GM21526 (cell line): Measurements from ENCODE around the gene ALDH9A1.
A peak's percentile ranks its signal among the peaks of the same experiment; 100 is the strongest.
"Not testable (repeated sequence)": the region's sequence is repeated elsewhere in the genome, so short reads cannot be mapped to it uniquely, and the experiment has no call there.

ENCODE experiments used
- ATAC-seq: cut with Tn5 transposase; IDR thresholded peaks from one replicate; pipeline ENCODE4 v1.9.1; 2021; ENCODE audit warnings: moderate library complexity; ENCODE audit not compliant: unreplicated experiment, low FRiP score

ALDH9A1 gene

DNA sequence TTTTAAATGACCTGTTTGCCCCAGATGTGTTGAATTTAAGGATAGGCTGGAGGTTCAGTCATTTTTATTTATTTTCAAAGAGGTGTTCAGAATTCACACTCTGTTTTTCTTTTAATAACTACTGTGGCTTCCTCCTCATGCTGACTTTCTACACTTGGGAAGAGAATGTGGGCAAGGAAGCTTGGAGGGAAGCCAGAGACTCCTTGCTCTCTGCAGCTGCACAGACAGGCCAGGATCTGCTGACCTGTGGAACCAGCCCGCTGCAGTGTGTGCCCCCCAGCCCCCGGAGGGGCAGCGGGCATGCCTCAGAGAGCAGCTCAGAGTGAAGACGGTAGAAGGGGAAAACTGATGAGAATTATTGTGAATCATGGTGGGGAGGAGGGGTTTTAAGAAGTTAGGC, 50.4 kb downstream of the ALDH9A1 start:
- no peak for ATAC-seq

DNA sequence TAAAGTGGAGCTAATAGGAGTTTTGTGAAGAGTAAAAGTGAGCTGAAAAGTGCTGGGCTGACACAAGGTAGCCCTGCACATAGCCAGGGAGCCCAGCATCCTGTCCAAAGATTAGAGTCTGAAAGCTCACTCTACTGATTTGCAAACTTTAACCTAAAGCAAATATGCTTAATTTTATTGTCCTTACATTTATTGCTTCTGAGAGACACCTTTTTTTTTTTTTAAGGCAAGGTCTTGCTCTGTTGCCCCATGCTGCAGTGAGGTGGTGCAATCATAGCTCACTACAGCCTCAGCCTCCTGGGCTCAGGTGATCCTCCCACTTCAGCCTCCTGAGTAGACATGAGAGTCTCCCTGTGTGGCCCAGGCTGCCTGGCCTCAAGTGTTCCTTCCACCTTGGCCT, 50.8 kb downstream of the ALDH9A1 start:
- ATAC-seq, result no peak

DNA sequence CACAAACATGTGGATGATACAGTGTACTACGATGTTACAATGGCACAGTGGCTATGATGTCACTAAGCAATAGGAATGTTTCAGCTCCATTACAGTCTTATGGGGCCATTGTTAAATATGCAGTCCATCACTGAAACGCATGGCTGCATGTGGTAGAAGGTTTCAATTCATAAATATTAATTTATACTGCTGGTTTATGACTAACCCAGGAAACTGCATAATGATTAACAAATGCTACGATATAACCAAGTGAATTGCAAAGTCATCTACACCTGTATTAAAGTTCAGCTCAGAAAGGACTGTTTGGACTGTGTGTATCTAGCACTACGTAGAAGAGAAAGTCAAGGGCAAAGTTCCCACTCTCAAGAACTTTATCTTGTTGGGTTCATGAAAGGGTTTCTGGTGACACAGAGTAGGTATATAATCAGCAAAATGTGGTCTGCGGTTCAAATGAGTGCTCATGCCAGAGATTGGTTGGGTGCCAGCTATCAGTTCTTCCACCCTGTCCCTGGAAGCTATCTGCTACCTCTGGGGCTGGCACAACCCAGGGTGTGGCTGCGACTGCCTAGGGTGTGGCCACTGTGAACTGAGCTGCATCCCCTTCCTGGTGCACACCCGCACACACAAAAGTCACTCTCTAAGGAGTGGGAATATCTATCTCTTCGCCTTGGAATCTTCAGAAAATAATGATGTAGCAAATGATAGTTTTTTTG, 52.6 kb downstream of the ALDH9A1 start:
- ATAC-seq, result no peak

DNA sequence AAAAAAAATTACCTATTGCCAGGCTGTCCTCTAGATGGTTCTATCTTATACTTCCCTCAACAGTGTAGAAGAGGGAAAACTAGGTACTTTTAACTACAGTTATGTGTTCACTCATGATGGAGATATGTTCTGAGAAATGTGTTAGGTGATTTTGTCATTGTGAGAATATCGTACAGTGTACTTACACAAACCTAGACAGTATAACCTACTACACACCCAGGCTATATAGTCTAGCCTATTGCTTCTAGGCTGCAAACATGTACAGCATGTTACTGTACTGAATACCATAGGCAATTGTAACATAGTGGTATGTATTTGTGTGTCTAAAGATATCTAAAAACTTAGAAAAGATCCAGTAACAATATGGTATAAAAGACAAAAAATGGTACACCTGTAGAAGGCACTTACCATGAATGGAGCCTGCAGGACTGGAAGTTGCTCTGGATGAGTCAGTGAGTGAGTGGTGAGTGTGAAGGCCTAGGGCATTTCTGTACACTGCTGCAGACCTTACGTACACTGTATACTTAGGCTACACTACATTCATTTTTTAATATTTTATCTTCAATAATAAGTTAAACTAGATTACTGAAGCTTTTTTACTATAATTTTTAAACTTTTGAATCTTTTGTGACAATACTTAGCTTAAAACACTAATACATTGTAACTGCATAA, 54.2 kb downstream of the ALDH9A1 start:
- no peak for ATAC-seq

DNA sequence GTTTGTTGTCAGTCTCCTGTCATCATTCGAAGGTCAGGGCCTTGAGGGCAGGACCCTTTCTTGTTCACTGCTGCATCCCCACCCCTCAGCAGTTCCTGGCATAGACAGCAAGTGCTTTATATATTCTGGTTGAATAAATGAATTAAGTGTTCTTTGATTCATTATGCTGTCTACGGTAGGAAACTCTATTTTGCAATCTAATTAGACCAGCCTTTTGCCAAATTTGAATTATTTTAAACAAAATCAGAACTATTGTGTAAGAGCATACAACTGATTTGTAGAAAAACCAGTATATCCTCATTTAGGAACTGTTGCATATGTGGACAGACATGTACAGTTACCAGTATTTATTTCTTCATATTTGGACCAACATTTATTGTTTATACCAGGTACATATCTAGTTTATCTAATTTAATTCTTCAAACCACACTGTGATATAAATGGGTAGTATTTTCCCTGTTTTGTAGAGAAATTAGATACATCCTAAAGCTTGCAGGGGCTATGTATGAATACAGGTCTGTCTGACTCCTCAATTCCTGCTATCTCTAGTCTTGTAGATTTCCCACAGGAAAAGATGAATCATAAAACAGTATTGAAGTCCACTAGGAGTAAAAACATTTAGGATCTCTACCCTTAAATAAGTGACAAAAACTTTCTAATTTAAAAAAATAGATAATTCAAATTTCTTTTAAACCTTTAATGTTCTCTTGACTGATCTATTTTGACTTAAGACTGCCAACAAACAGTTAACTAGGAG, 57.0 kb downstream of the ALDH9A1 start:
- ATAC-seq, result no peak

DNA sequence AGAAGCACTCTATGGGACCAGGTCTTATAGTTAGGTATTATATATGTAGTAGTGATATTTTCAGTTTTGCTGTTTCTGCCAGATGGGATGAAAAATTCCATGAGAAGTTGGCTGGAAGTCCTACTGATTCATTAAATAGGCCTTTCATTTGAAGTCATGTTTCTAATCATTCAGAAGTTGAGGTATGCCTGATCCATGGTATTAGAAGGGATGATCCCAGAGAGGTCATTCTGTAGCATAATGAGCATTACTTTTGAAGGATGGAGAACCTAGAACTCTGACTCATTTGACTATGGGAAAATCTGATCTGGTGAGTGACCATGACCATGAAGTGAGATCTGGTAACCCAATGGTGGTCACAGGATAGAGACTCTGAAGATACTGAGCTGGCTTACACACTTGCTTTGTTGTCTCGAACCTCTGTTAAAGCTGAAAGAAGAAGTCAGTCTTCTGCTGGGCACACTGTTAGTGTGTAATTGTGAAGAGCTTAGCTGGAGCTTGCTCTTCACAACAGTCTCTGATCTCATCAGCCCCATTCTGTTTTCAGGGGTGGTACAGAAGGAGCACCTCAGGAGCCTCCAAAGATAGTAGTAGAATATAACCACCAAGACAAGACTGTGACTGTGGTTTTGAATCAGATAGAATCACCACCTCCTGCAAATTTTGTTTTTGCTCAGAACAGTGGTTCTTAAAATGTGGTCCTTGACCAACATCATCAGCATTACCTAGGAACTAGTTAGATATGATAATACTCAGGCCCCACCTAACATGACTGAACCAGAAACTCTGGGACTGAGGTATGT, 58.3 kb downstream of the ALDH9A1 start:
- ATAC-seq, result no peak

DNA sequence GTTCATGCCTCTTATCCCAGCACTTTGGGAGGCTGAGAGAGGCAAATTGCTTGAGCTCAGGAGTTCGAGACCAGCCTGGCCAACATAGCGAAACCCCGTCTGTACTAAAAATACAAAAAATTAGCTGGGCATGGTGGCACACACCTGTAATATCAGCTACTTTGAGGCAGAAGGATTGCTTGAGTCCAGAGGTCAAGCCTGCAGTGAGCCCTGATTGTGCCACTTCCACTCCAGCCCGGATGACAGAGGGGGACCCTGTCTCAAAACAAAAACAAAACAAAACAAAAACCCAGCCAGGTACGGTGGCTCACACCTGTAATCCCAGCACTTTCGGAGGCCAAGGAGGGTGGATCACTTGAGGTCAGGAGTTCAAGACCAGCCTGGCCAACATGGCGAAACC, 60.2 kb downstream of the ALDH9A1 start:
- not testable (repeated sequence) for ATAC-seq

DNA sequence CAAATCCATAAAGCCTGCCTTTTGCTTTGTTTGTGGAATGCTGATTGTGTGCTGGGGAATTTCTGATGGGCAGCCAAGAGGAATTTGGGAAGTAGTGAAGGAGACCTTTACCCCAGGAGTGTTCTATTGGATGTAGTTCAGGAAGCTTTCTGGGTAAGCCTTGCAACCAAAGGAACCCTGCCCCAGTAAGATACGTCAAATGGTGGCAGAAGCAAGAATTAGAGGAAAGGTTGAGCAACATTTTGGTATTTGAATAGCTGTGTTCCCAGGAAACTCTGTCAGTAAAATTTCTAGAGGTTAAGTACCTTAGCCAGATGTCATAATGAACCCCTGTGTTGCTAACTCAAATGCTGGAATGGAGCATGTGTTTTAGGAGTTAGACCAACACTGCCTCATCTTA, 60.9 kb downstream of the ALDH9A1 start:
- ATAC-seq, result no peak

DNA sequence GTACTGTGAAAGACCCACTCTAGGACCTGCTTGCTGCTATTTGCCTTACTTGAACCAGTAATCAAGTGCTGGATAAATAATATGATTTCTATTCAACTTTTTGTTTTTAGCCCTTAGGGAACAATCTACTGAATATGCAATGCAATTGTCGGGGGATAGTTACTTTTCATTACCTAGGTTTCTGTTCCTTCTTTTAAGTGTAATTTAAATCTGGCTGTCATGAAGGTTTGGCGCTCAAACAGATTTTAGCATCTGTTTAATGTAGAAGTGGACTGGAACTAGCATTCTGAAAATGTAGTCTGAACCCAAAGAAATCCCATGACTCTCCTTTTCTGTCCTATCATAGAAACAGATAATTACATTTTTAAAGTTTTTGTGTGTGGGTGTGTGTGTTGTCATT, 62.5 kb downstream of the ALDH9A1 start:
- ATAC-seq, result no peak

DNA sequence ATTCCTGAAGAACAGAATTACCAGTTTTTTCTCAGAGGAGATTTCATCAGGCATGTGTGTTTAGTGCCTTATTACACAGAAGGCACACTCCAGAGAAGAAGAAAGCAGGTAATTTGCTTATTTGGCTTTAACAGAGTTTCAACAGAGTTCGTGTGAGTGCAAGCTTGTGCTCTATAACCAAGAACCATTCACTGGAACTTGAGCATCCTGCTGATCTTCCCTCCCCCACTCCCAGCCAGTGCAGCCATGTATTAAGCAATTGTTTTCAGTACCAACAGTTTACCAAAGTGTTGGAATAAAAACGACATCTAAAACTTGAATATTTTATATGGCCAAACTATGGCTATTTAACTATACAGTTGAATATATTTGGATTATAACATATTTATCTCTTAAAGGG, 63.0 kb downstream of the ALDH9A1 start:
- ATAC-seq, result no peak

DNA sequence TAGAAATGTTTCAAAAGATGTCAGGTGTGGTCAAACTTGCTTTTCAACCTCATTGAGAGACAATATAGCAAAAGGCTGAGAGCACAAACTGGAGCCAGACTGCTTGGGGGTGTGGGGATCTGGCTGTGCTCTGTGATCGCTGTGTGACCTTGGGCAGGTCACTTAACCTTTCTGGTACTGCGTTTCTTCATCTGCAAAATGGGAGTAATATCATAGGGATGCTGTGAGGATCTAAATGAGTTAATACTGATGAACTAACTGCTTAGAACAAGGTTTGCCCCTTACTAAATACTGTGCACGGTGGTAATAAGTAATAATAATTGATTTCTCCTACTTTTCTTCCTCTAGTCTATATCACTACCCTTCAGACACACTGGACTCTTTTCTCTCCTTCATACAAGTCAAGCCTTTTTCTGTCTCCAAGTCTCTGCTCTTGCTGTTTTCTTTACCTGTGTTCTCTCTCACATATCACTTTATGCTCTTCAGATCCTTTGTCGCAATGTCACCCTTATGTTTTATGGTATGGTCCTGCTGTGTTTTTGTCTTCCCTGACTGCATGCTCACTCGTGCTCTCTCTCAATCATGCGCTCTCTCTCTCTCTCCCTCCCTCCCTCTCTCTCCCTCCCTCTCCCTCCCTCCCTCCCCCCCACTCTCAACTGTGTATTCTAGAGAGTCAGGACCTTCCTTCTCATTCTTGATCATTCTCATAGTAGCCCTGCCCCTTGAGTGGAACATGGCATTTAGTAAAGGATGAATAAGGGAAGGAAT, 64.0 kb downstream of the ALDH9A1 start:
- no peak for ATAC-seq

DNA sequence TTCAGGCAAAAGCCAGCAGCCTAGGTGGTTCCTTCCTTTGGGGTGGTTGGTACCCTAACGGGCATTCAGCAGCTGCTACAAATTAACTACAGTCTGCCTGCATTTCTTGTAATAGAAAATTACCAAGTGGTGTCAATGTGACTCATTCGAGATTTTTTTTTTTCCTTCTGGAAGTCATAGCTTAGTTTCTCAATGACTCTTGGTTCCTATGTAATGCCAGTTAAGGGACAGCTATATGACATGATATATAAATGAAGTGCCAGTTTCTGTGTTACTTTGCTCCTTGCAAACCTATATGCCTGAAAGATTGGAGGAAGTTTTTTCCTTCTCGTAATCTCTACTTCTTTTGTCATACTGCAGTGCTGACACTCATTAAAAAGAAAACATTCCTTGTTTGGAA, 64.7 kb downstream of the ALDH9A1 start:
- no peak for ATAC-seq

DNA sequence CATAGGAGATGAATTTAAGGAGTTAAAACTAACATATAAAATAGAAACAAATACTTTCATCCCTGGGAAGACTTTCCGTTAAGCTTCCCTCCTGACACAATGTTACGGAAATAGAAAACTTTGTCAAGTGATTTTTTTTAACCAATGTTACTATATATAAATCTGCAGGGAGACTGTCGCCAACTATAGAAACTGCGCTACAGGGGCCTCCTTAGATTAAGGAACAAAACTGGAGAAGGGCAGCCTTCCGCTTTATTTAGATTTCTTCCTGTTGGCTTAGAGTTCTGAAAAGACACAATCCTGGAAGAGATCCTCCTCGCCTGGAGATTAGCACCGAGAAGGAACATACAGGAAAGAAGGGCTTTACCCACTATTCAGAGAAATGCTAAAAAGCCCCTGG, 65.9 kb downstream of the ALDH9A1 start:
- ATAC-seq, result no peak

DNA sequence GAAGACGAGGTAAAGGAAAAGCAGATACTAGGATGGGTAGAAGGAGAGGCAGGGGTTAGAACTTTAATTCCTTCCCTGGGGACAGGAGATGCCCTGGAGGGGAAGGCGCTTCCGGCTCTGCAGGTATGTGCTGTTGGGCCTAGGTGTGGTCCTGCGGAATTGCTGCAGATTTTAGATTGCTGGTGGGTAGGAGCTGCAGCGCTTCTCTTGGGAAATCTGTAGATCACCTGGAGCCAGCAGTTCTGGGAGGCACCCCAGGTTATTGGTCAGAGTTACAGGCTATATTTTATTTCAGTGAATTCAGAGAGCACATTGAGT, 66.3 kb downstream of the ALDH9A1 start:
- ATAC-seq, result no peak

DNA sequence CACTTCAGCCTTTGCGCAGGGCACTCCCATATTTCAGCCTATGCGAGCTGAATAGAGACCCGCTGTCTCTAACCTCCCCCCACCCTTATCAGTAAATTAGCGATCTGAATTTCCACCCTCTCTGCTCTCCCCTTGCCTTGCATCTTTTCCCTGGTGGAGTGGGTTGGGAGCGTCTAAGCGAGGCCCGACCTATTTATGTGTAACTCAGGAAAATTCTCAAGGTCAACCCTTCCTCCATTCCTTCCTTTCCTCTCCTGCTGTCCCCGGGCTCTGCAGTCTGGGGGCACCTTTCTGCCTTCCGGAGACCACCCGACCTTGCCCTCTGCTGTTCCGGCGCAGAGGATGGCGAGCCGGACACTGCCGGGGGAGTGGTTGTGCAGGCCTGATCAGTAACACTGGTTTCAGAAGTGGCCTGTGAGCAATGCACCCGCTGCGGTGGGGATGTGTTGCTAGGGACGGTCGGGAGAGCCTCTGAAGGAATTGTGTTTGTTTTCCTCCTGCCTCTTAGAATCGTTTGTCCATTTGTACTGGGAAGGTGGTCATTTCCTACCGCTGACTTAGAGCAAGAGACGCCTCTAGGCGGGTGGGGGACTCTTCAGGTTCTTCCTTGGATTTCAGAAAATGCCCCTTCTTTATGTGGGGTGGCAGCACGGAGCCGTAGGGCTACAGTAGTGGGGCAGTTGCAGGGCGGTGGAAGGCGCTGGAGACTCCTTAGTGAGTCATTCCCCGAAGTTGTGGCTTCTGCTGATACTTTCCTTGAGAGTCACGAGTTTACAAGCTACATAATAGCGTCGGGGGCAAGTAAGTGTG, 66.8 kb downstream of the ALDH9A1 start:
- ATAC-seq, result no peak

DNA sequence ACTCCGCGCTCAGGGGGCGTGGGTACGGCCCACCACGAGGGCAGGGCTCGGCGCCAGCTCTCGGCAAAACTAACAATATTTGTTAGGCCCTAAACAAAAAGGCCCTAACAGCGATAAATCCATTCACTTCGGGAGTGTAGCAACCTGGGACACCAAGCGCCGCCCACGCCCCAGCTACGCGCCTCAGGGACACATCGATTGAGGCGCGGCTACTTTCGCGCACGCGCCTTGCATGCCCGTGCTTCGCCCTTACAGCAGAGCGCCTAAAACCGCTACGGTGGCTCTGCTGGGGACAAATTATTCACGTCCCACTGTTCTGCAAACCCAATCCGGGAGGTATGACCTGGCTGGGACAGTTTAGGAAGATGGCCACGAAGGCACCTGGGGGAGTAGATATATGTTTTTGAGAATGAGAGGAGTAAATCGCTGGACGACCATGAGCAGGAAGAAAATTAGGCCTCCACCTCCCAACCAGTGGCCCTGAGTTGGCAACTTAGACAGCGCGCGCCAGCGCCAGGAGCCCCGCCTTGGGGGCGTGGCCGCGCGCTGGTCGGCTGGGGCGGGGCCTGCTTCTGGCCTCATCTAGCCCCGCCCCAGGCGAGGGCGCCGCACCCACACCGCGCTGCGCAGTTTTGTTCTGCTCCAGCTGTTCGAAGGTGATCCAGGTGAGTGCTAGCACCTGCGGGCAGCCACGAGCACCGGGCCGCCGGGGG, 67.6 kb downstream of the ALDH9A1 start, which contains the start of gene MGST3:
Gene MGST3, plus strand, starts transcription at position 606 of the 713 bp plus-strand sequence. CDS start 18,614 bp downstream, outside the sequence.
- peak; percentile 94 for ATAC-seq

DNA sequence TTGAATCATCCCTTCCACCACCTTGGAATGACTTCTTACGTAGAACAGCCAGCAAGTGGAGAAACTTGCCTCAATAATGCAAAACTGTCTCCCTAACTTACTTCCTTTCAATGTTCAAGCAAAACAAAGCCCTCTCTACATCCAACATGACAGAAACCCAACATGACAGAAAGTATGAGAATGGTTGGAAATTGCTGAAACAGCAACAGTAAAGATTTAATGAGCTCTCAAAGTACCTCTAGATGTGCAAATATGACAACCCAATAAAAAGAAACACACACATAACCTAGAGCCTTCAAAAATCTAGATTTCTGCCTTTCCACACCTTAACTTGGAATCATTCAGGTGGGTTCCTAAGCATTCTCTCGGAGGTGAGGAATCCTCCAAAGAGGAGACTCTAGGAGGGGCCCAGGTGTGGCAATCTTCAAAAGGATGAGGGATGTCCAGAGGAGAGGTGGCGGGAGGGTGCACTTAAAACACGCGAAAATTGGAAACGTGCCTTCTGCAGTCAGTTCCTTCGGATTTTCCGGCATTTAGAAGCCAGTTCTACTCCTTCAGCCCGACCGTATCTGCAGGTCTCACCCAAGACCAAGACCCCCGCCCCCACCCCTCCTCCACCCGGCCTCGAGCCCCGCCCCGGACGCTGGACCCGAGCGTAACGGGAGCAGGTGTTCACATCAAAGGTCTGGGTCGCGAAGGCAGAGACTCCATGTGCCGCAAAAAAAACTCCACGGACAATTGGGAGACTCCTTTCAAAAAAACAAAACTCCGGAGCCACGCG, 68.3 kb downstream of the ALDH9A1 start:
- no peak for ATAC-seq

DNA sequence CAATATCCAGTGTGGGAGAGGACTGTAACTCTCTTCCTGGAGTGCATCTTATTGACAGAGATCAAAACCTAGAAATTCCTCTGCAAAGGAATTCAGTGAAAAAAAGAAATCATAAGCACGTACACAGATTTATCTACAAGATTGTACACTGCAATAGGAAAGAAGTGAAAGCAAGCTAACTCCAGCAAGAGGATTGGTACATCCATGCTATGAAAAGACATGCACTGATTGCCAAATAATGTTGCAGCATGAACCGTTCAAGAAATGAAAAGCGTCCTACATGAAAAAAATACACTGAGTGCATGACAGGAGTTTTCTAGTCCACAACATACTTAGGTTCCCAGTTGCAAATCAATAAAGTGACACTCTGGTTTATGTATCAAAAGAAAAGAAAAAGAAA, 69.2 kb downstream of the ALDH9A1 start:
- ATAC-seq, result no peak
